RKO (cell line): ENCODE data around the gene NR2C2.
"Not testable (repeated sequence)": the region's sequence is repeated elsewhere in the genome, so short reads cannot be mapped to it uniquely, and the experiment has no call there.

ENCODE experiments used
- DNase-seq: peaks from one replicate; pipeline ENCODE4 v3.0.0-alpha.2; 2016; ENCODE audit warnings: low spot score

The NR2C2 gene

DNA sequence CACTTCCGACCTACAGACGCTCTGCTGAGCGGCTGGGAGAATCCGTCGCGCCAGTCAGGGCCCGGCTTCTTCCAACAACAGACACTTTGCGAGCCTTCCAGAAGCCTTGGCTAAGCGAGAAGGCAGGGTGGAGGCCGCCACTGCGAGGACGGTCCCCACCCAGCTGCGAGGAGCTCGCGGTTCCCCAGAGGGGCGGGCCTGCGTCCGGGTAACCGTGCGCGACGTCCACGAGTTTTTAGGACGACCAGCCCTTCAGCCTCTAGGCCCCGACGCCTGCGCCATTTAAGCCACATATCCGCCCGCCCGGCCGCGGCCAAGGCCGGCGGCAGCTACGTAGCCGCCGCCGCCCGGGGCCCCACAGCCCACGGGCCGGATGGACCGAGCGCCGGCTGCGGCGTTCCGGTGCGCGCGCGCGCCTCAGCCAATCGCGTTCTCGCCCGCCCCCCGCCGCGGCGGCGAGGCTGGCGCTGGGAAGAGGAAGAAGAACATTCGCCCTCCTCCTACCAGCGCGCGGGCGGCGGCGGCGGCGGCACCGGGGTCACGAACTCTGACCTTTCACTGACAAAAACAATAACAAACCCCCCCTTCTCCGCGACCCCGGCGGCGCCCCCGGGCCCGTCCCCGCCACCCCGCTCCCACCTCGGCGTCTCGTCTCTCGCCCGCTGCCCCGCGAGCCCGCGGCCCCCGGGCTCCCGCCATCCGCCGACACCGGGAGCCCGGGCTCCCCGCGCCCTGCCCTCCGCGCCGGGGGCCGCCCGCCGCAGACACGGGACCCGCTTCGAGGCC is at the start of gene NR2C2:
Gene NR2C2, plus strand, starts transcription at position 484 of the 786 bp plus-strand sequence. CDS start 56,332 bp downstream, outside the sequence.
- peak; percentile 80 for DNase-seq

DNA sequence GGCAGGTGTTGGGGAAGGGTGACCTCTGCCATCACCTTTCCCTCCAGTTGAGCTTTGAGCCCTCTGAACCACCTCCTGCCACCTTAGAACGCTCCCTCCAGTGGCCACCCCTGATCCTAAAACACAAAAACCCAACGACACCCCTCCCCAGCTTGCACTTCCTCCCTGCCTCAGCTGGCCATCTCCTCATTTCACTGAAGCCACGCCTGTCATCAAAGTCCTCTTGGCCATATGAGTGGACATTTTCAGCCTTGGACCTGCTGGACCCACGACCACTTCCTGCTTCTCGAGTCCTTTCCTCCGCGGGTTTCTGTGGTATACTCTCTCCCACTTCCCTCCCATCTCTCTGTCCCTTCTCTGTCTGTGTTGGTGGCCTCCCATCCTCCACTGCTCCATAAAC is 48.5 kb upstream of the NR2C2 start:
- DNase-seq, result no peak

DNA sequence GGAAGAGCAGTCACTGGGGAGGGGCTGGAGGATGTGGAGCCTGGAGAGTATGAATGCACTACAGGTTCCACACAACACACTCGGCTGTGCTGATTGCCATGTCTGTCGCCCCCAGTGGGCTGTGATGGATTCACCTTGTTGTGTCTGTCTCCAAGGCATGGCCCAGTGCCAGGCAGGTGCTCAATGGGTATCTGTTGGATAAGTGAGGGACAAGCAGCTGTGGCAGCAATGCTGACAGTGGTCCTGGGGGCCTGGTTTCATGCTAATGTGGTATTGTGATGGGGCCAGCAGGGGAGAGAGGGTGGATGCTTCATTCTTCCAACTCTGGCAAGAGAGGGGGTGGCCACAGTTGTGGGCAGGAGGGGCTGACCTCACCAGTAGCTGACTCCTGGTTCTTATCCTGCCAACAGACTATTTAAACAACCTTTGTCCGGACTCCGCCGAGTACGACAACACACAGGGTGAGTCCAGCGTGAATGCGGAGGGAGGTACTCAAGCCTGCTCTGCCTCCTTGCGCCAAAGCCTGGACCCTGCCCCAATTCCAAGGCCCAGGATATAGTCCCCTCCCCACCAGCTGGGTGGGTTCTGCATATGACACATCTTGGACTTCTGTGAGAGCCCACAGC is 47.3 kb upstream of the NR2C2 start:
- DNase-seq, result no peak

DNA sequence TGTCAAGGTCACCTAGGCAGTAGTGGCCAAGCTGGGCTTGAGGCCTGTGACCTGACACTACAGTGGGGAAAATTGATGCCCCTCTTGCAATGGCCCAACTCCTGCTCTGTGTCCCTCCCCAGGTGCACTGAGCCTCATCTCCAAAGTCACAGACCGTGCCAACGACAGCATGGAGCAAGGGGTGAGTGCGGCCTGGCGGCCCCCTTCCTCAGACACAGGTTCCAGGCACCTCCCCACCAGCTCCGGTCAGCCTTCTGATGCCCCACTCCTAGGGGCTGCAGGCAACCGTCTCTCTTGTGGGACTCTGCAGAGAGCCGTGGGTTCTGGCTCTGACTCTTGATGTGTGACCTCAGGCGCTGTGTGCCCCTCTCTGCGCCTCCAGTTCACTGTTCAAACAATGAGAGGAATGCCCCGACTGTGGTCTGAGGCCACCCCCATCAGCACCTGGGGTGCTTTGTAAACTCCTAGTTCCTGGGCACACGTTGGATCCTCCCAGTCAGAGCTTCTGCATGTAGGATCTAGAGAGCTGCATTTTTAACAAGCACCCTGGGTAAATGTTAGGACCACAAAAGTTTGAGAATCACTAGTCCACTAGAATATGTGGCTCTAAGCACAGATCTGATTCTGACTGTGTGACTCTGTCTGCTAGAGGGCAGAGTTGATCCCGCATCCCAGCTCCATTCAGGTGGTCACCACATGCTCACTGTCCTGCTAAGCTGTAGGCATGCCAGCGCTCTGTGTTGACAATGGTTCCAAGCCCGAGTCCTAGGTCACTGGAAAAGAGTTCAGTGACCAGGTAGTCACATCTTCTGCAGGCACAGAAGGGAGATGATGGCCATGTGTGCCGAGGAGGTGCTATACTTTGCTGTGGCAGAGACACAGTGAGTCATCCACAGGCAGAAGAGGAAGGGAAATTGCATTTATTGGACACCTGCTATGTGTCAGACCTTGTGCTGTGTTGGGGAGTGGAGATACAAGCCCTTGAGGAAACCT is 46.2 kb upstream of the NR2C2 start:
- DNase-seq, result no peak

DNA sequence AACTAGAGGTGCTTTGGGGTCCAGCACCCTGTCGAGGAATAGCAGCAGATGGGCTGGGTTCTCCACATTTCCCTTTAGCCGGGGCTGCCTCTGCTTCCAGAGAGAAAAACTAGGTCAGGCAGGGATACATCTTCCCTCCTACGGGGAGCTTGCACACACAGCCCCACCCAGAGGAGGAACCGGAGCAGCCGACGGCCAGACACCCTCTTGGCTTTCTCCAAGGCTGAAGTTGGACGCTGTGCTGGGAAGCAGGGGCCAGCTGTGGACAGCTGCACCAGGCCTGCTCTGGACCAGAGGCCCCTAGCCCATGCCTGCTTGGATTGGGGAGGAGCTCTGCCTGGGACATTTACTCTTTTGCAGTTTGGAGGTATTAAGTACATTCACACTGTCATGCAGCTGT is 44.7 kb upstream of the NR2C2 start:
- no peak for DNase-seq

DNA sequence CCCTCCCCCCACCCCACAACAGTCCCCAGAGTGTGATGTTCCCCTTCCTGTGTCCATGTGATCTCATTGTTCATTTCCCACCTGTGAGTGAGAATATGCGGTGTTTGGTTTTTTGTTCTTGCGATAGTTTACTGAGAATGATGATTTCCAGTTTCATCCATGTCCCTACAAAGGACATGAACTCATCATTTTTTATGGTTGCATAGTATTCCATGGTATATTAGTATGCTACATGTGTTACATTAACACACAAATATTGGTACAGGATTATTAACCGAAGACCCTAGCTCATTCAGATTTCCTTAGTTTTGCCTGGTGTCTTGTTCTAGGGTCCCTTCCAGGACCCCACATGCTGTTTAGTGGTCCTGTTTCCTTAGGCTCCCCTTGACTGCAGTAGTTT is 43.9 kb upstream of the NR2C2 start:
- not testable (repeated sequence) for DNase-seq

DNA sequence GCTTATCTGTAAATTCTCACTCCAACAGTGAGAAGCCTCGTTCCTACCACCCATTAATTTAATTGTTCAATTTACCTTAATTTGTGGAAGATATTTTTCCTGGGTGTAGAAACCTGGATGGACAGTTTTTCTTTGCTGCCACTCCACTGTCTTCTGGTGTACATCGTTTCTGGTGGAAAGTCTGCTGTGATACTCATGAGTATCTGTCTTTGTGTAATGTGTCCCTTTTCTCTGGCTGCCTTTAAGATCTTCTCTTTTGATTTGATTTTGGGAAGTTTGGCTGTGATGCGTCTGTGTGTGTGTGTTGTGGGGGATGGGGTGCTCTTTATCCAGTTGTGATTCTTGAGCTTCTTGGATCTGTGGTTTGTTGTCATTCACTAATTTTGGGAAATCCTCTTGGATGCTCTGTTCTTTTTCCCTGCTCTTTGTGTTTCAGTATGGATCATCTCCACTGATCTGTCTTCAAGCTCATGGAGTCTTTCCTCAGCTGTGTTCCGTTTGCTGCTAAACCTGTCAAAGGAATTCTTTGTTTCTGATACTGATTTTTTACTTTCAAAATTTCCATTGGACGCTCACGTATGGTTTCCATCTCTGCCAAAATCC is 42.2 kb upstream of the NR2C2 start:
- no peak for DNase-seq

DNA sequence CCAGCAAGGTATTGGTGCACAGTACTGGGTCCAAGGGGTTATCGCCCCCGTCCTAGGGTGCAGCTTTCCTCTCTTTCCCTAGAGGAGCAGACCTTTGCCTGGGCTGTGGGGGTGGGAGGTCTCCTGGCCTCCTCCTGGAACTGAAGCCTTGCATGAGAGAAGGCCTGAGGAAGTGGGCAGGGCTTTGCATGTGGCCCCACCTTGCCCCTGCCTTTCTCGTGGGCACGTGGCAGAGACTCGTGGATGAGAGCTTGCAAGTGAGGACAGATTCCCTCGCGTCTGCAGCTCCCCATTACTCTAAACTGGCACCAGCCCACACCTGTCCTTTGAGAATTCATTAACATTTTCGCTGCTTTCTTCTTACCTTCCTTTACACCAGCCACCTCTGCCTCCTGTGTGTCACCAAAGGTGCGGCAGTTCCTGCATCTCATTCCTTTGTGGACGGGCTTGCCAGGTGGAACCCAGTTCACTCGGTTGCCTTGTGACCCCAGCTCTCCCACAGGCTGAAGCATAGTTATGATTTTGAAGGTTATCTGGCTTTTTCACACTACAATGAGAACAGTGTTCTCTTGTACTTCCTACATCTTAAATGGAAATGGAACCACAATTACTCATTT is 40.9 kb upstream of the NR2C2 start:
- no peak for DNase-seq

DNA sequence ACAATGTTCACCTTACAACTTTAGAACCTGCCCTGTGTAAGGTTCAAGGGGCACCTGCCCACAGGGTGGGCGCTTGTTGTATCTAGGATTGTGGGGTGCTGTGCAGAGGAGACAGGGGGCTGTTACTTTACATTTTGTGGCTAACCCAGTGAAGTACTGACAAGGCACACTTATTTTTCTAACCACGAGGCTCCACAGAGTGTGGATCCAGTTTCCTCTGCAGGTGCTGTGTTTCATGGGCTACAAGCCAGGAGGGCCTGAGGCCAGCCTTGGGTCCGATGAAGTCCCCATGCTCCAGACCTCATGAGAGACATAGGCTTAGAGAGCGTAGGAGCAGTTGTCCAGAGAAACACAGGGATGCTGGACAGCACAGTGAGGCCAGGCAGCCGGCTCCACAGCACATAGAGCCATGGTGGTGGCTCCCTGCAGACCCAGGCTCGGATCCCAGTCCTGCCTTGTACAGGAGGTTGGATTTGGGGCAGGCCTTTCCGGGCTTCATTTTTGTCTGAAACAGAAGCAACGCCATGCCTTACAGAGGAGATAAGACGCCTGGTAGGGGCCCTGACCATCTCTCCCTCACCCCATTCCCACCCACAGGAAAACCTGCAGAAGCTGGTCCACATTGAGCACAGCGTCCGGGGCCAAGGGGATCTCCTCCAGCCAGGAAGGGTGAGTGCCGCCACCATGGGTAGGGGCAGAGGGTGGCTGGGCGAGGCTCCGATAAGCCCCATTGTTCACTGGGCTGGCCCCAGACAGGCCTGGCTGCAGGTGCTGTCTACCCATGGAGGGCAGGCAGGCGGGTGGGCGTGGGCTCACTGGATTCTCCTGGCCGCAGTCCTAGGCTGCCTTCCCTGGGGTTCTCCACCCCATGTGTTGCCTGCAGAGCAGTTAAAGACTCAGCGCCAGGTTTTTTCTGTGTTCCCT is 40.1 kb upstream of the NR2C2 start:
- DNase-seq, result no peak

DNA sequence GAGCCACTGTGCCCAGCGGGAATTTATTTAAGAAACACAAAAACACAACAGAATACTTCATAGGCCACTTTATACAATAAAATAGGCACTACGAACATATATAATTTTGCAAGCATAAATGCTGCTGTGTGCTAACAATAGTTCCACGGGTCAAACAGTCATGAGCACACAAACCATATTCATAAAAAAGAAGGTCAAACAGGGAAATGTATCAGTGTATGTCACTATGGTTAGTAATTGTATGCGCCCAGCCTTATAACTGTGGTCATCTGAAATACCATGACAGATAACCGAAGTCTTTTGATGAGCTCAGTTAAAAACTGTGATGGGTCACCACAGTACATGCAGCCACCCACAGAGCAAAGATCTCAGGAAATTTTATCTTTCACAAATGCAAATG is 38.1 kb upstream of the NR2C2 start:
- DNase-seq, result no peak

DNA sequence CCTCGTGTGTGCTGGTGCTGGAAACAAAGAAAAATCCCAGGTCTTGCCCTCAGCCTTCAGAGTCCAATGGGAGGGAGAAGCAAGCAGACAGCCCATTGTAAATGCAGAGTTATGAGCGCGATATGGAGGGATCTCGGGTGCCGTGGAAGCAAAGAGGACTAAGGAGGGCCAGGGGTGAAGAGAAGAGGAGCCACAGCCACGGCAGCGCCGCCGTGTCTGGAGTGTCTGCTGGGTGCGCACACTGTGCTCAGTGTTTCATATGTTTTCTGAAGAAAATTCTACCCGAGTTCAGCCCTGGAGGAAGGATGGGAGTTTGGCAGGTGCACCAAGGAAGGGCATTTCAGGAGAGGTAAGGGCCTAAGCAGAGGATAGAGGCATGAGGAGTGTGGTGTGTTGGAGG is 35.7 kb upstream of the NR2C2 start:
- DNase-seq, result no peak

DNA sequence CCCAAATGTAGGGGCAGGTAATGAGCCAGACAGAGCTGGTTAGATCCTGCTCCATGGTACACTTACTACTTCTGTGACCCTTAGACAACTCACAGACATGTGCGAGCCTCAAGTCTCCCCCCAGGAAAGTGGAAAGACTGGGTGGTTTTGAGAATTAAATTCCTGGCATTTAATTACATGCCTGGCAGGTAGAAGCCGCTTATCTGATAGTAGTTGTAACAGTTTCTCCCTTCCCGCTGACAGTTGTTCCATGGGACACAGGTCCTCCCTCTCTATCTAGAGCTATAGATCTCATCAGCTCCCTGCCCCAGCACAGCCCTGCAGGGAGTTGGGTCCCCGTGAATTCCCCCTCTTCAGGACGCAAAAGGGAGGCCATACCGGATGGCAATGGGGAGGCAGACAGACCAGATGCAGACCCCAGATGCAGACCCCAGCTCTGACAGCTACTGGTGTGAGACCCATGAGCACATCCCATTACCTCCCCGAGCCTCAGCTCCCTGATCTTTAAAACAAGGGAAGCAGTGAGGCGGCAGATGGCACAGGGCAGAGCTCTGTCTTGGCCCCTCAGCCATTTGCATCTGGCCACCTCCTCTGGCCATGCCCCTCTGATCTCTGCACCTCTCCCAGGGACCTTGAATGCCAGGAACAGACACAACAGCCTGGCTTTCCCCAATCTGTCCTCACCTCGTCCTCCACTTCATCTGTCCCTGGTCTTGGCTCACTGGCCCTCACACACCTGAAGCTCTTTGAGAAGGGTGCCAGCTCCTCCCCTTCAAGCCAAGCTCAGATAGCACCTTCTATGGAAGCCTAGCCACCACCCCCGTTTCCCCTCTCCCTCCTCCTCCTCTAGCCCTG is 34.1 kb upstream of the NR2C2 start:
- no peak for DNase-seq

DNA sequence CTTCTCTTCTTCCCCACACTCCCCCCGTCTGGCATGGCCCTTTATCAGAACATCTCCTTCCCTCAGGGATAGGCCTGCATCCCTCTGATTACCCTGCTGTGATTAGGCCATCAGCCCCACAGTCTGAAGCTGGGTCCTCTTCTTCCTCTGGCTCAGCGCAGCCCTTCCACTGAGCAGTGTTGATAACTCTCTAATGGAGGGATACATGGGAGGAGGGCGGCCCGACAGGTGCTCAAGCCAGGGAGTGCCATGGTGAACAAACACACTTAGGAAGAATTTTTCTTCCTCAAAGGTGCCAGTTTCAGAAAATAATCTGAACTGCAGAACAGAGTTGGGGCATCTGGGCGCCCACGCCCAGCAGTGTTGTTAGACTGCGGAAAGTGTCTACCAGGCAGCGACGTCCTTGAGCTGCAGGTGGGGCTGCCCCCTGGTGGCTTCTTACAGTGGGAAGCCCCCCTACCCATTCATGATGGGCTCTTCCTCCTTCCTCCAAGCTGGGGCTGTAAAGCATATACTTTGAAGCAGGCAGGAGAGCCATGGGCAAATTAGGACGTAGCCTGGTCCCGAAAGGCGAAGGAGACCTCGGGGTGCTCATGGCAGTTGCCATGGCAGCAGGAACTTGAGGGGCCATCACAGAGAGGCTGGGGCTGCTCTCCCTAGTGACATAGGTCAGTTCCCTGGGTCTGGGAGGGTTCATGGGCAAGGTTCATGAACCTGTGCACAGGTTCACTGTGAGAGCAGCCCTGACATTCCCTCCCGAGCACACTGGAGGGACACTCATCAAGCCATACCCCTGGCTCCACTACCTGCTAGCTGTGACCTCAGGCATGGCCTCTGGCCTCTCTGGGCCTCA is 33.2 kb upstream of the NR2C2 start:
- DNase-seq, result no peak

DNA sequence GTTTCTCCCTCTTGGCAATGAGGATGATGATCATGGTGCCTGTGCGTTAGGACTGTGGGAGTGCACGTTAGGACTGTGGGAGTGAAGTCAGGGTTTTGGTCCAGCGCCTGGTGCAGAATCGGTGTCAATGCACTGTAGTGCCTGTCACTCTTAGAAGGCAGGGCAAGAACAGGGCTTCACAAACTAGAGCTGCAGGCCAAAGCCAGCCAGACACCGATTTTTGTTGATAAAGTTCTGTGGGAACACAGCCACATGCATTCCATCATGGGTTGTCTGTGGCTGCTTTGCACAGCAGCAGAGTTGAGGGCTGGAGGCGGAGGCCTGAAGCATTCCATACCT is 32.6 kb upstream of the NR2C2 start:
- DNase-seq, result no peak

DNA sequence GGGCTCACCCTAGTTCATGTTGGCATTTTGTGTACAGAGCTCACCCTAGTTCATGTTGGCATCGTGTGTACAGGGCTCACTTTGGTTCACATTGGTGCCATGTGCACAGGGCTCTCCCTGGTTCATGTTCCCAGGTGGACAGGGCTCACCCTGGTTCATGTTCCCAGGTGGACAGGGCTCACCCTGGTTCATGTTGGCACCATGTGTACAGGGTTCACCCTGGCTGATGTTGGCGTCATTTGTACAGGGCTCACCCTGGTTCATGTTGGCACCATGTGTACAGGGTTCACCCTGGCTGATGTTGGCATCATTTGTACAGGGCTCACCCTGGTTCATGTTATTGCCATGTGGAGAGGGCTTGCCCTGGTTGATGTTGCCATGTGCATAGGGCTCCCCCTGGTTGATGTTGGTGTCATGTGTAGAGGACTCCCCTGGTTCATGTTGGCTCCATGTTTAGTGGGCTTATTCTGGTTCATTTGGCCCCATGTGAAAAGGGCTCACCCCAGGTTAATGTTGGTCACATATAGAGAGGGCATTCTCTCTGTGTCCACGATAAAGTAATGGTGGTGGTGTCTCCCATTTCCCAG is 31.7 kb upstream of the NR2C2 start:
- no peak for DNase-seq

DNA sequence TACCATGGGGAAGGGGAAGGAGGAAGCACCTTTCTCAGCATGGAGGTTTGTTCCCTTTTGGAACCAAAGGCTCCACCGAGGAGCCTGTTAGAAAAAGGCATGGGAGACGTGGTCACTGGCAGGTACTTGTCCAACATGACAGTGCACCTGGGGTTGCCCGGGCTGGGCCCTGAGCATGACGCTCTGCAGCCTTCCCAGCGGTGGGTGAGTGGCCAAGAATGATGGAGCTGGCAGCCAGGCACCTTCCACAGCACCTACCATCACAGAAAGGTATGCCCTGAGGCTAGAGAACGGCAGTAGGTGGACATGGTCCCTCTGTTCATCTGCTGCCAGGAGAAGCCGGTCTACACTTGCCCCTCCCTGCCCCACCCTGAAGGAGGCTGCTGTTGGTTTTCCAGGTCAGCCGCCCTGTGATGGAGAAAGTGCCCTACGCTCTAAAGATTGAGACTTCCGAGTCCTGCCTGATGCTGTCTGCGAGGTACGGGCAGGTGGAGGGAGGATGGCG is 29.0 kb upstream of the NR2C2 start:
- DNase-seq, result no peak

DNA sequence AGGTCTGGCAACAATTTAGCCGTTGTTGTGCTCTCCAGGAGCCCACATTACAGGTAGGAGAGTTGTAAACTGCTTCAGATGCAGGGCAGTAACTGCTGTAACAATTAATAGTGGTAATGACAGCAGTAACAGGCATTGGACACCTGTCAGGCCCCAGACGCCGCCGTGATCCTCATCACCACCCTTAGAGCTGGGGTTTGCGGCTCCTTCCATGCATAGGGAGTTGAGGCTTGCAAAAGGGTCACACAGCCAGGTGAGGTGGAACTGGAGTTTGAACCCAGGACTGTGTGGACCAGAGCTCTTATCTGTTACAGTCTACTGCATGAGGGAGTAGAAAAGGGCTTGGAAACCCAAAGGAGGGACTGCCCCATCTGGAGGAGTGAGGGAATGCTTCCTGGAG is 26.8 kb upstream of the NR2C2 start:
- peak; percentile 9 for DNase-seq

DNA sequence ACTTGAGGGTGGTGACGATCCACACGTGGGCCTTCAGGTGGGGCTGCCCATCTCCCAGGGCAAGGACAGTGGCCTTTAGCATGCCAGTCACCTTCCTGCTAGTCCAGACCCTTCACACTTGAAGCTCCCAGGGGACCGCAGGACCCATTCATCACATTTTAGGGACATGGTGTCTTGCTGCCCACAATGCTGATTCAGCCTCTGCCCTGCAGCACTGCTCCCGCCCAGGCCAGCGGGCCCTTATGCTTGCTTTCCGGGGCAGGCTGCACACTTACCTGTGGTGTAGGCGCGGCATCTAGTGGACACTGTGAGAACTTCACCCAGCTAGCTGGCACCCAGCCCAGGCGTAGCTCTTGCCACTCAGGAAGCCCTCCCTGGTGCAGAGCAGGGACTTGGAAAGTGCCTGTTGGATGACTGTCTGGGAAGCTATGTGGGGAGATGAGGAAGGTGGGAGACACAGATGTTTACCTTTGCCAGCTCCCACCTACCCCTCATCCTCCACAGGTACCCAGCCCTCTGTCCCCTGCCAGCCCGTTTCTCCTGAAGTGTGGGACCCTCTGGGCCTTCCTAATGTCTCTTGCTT is 26.3 kb upstream of the NR2C2 start:
- peak; percentile 82 for DNase-seq
